GM23338 (cell line): ENCODE results near the gene HNRNPC.

Experiments
- CREB1 ChIP-seq: fragments of 250-450 bp; sonication (Bioruptor Pico); IDR thresholded peaks from 2 replicates; pipeline ENCODE4 v1.5.0; 2020; ENCODE audit warnings: low read depth, mild to moderate bottlenecking, moderate library complexity
- EZH2 ChIP-seq: fragments of 200-600 bp; sonication (generic); IDR thresholded peaks from one replicate; pipeline ENCODE4 v1.8.0; 2017; ENCODE audit warnings: antibody characterized with exemption, mild to moderate bottlenecking, low read depth; ENCODE audit not compliant: unreplicated experiment
- EZH2phosphoT487 ChIP-seq: fragments of 200-600 bp; sonication (generic); IDR thresholded peaks from one replicate; pipeline ENCODE4 v1.8.1; 2018; ENCODE audit warnings: antibody characterized with exemption; ENCODE audit not compliant: unreplicated experiment
- JUNB ChIP-seq: IDR thresholded peaks from one replicate; pipeline ENCODE4 v1.6.1; 2016; ENCODE audit warnings: antibody characterized with exemption; ENCODE audit not compliant: unreplicated experiment
- NANOG ChIP-seq: IDR thresholded peaks from 2 replicates; pipeline ENCODE4 v1.6.1; 2016; ENCODE audit warnings: antibody characterized with exemption, borderline replicate concordance
- POLR2AphosphoS5 ChIP-seq: IDR thresholded peaks from 2 replicates; pipeline ENCODE4 v1.6.1; 2016; ENCODE audit warnings: antibody characterized with exemption, low read depth
- STAT1 ChIP-seq: IDR thresholded peaks from one replicate; pipeline ENCODE4 v1.6.1; 2016; ENCODE audit warnings: antibody characterized with exemption; ENCODE audit not compliant: unreplicated experiment
- ZNF114 ChIP-seq: fragments of 250-450 bp; sonication (Bioruptor Pico); IDR thresholded peaks from 2 replicates; pipeline ENCODE4 v1.5.0; 2020; ENCODE audit warnings: mild to moderate bottlenecking, moderate library complexity
- ZNF331 ChIP-seq: fragments of 250-450 bp; sonication (Bioruptor Pico); IDR thresholded peaks from 2 replicates; pipeline ENCODE4 v1.5.0; 2020; ENCODE audit warnings: low read depth, mild to moderate bottlenecking, moderate library complexity
- TF ChIP-seq, protein P1 (sequence below), 2 experiments: fragments of 200-600 bp in 1 of 2; sonication (generic) in 1 of 2; conservative IDR thresholded peaks; 2 replicates each; pipeline versions ENCODE4 v1.5.1 to v1.6.1; 2016 to 2017; ENCODE audit warnings: antibody characterized with exemption in 2 of 2, low read depth in 2 of 2, mild to moderate bottlenecking in 2 of 2, moderate library complexity in 1 of 2
- TF ChIP-seq, protein P2 (sequence below): IDR thresholded peaks from one replicate; pipeline ENCODE4 v1.6.1; 2018; ENCODE audit warnings: antibody characterized with exemption; ENCODE audit not compliant: unreplicated experiment
- TF ChIP-seq, protein P3 (sequence below): IDR thresholded peaks from 2 replicates; pipeline ENCODE4 v1.6.1; 2016; ENCODE audit warnings: antibody characterized with exemption
- TF ChIP-seq, protein P4 (sequence below): fragments of 250-450 bp; sonication (Bioruptor Pico); IDR thresholded peaks from 2 replicates; pipeline ENCODE4 v1.5.0; 2020; ENCODE audit warnings: mild to moderate bottlenecking, moderate library complexity

DNA sequence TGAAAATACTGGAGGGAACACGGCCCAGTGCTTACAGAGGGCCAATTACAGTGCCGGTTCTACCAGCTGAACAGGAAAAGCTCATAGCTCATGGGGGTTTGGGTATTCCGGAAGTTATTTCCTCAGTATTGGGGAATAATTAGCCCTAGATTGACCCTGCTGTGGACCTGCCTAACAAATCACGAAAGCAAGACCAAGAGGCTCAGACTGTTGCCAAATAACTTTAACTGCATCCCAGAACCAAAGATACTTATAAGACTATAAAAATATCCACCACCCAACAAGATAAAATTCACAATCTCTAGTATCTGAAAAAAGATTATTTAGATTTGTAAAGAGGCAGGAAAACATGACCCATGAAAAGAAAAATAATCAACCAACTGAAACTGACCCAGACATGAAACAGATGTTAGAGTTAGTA, 105.4 kb downstream of the HNRNPC start:
- no peak for TF ChIP-seq EZH2
- TF ChIP-seq, protein P1, sequence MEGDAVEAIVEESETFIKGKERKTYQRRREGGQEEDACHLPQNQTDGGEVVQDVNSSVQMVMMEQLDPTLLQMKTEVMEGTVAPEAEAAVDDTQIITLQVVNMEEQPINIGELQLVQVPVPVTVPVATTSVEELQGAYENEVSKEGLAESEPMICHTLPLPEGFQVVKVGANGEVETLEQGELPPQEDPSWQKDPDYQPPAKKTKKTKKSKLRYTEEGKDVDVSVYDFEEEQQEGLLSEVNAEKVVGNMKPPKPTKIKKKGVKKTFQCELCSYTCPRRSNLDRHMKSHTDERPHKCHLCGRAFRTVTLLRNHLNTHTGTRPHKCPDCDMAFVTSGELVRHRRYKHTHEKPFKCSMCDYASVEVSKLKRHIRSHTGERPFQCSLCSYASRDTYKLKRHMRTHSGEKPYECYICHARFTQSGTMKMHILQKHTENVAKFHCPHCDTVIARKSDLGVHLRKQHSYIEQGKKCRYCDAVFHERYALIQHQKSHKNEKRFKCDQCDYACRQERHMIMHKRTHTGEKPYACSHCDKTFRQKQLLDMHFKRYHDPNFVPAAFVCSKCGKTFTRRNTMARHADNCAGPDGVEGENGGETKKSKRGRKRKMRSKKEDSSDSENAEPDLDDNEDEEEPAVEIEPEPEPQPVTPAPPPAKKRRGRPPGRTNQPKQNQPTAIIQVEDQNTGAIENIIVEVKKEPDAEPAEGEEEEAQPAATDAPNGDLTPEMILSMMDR (conservative IDR thresholded peaks at IDR 0.05; ENCODE audit: low read depth in 2 of 2), result no peak
- TF ChIP-seq POLR2AphosphoS5, result no peak
- TF ChIP-seq JUNB, result no peak
- TF ChIP-seq, protein P2, sequence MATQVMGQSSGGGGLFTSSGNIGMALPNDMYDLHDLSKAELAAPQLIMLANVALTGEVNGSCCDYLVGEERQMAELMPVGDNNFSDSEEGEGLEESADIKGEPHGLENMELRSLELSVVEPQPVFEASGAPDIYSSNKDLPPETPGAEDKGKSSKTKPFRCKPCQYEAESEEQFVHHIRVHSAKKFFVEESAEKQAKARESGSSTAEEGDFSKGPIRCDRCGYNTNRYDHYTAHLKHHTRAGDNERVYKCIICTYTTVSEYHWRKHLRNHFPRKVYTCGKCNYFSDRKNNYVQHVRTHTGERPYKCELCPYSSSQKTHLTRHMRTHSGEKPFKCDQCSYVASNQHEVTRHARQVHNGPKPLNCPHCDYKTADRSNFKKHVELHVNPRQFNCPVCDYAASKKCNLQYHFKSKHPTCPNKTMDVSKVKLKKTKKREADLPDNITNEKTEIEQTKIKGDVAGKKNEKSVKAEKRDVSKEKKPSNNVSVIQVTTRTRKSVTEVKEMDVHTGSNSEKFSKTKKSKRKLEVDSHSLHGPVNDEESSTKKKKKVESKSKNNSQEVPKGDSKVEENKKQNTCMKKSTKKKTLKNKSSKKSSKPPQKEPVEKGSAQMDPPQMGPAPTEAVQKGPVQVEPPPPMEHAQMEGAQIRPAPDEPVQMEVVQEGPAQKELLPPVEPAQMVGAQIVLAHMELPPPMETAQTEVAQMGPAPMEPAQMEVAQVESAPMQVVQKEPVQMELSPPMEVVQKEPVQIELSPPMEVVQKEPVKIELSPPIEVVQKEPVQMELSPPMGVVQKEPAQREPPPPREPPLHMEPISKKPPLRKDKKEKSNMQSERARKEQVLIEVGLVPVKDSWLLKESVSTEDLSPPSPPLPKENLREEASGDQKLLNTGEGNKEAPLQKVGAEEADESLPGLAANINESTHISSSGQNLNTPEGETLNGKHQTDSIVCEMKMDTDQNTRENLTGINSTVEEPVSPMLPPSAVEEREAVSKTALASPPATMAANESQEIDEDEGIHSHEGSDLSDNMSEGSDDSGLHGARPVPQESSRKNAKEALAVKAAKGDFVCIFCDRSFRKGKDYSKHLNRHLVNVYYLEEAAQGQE, result no peak
- no peak for TF ChIP-seq EZH2phosphoT487
- TF ChIP-seq, protein P3, sequence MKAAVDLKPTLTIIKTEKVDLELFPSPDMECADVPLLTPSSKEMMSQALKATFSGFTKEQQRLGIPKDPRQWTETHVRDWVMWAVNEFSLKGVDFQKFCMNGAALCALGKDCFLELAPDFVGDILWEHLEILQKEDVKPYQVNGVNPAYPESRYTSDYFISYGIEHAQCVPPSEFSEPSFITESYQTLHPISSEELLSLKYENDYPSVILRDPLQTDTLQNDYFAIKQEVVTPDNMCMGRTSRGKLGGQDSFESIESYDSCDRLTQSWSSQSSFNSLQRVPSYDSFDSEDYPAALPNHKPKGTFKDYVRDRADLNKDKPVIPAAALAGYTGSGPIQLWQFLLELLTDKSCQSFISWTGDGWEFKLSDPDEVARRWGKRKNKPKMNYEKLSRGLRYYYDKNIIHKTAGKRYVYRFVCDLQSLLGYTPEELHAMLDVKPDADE, result no peak
- no peak for TF ChIP-seq NANOG
- TF ChIP-seq STAT1, result no peak
- TF ChIP-seq ZNF331 (CRISPR knock-in tag), result no peak
- no peak for TF ChIP-seq CREB1 (CRISPR knock-in tag)
- TF ChIP-seq, protein P4, sequence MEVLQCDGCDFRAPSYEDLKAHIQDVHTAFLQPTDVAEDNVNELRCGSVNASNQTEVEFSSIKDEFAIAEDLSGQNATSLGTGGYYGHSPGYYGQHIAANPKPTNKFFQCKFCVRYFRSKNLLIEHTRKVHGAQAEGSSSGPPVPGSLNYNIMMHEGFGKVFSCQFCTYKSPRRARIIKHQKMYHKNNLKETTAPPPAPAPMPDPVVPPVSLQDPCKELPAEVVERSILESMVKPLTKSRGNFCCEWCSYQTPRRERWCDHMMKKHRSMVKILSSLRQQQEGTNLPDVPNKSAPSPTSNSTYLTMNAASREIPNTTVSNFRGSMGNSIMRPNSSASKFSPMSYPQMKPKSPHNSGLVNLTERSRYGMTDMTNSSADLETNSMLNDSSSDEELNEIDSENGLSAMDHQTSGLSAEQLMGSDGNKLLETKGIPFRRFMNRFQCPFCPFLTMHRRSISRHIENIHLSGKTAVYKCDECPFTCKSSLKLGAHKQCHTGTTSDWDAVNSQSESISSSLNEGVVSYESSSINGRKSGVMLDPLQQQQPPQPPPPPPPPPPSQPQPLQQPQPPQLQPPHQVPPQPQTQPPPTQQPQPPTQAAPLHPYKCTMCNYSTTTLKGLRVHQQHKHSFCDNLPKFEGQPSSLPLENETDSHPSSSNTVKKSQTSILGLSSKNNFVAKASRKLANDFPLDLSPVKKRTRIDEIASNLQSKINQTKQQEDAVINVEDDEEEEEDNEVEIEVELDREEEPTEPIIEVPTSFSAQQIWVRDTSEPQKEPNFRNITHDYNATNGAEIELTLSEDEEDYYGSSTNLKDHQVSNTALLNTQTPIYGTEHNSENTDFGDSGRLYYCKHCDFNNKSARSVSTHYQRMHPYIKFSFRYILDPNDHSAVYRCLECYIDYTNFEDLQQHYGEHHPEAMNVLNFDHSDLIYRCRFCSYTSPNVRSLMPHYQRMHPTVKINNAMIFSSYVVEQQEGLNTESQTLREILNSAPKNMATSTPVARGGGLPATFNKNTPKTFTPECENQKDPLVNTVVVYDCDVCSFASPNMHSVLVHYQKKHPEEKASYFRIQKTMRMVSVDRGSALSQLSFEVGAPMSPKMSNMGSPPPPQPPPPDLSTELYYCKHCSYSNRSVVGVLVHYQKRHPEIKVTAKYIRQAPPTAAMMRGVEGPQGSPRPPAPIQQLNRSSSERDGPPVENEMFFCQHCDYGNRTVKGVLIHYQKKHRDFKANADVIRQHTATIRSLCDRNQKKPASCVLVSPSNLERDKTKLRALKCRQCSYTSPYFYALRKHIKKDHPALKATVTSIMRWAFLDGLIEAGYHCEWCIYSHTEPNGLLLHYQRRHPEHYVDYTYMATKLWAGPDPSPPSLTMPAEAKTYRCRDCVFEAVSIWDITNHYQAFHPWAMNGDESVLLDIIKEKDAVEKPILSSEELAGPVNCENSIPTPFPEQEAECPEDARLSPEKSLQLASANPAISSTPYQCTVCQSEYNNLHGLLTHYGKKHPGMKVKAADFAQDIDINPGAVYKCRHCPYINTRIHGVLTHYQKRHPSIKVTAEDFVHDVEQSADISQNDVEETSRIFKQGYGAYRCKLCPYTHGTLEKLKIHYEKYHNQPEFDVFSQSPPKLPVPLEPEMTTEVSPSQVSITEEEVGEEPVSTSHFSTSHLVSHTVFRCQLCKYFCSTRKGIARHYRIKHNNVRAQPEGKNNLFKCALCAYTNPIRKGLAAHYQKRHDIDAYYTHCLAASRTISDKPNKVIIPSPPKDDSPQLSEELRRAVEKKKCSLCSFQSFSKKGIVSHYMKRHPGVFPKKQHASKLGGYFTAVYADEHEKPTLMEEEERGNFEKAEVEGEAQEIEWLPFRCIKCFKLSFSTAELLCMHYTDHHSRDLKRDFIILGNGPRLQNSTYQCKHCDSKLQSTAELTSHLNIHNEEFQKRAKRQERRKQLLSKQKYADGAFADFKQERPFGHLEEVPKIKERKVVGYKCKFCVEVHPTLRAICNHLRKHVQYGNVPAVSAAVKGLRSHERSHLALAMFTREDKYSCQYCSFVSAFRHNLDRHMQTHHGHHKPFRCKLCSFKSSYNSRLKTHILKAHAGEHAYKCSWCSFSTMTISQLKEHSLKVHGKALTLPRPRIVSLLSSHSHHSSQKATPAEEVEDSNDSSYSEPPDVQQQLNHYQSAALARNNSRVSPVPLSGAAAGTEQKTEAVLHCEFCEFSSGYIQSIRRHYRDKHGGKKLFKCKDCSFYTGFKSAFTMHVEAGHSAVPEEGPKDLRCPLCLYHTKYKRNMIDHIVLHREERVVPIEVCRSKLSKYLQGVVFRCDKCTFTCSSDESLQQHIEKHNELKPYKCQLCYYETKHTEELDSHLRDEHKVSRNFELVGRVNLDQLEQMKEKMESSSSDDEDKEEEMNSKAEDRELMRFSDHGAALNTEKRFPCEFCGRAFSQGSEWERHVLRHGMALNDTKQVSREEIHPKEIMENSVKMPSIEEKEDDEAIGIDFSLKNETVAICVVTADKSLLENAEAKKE (CRISPR knock-in tag), result no peak
- no peak for TF ChIP-seq ZNF114 (CRISPR knock-in tag)
